Hepatocyte (in vitro differentiated cells): ENCODE results near the gene FHOD3.

ENCODE experiments used
- CTCF ChIP-seq: fragments of 200-600 bp; sonication (generic); IDR thresholded peaks from 2 replicates; pipeline ENCODE4 v1.5.1; 2016; ENCODE audit warnings: antibody characterized with exemption, mild to moderate bottlenecking; ENCODE audit not compliant: poor library complexity
- EZH2phosphoT487 ChIP-seq: fragments of 200-600 bp; sonication (generic); IDR thresholded peaks from one replicate; pipeline ENCODE4 v1.6.1; 2018; ENCODE audit warnings: antibody characterized with exemption, mild to moderate bottlenecking, low read depth, moderate library complexity; ENCODE audit not compliant: unreplicated experiment, severe bottlenecking

- TF ChIP-seq EZH2phosphoT487 (no peak), CTCF (no peak)
Measured at GRCh38 chr18:36518839-36519238, 221.3 kb downstream of the FHOD3 start.
